Uterus (tissue), 2 donors: ENCODE results near the gene UNC119.

Source experiments
- POLR2A ChIP-seq, 2 donors: fragments of 450-650 bp; IDR thresholded peaks; one replicate each; pipeline ENCODE4 v1.6.1; 2016; ENCODE audit warnings: antibody characterized with exemption in 2 of 2, mild to moderate bottlenecking in 1 of 2, moderate library complexity in 1 of 2
- TF ChIP-seq, protein P1 (sequence below), 4 experiments: fragments of 200-600 bp in 2 of 4; fragments of 450-650 bp in 2 of 4; sonication (generic) in 2 of 4; IDR thresholded peaks; one replicate each; pipeline ENCODE4 v1.5.1; 2016 to 2019; ENCODE audit warnings: antibody characterized with exemption in 4 of 4, mild to moderate bottlenecking in 2 of 4, moderate library complexity in 1 of 4

DNA sequence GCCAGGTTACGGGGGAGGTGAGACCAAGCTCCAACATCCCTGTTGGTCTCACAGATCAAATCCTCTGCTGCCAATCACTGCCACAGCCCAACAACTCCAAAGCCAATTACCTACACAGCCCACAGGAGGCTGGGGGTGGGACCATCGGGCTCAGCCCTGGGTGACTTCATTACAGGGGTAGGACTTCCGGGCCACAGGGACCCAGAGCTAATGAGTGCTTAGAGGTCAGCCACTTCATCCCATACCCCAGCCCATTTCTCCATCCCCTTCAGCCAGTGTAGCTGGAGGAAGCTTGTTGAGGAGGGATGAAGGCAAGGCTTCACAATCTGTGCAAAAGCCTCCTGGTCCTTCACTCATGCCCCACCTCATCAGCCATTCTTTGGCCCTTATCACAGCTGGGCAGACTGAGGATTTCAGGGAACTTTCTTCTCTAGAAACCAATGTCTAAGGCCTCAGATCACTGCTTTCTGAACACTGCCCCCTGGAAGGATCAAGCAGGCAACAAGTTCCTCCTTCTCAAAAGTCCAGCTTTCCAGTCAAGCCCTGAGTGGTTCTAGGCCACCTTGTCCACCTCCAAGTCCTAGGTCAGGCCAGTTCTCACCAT, 40.5 kb downstream of the UNC119 start:
- TF ChIP-seq, protein P1, sequence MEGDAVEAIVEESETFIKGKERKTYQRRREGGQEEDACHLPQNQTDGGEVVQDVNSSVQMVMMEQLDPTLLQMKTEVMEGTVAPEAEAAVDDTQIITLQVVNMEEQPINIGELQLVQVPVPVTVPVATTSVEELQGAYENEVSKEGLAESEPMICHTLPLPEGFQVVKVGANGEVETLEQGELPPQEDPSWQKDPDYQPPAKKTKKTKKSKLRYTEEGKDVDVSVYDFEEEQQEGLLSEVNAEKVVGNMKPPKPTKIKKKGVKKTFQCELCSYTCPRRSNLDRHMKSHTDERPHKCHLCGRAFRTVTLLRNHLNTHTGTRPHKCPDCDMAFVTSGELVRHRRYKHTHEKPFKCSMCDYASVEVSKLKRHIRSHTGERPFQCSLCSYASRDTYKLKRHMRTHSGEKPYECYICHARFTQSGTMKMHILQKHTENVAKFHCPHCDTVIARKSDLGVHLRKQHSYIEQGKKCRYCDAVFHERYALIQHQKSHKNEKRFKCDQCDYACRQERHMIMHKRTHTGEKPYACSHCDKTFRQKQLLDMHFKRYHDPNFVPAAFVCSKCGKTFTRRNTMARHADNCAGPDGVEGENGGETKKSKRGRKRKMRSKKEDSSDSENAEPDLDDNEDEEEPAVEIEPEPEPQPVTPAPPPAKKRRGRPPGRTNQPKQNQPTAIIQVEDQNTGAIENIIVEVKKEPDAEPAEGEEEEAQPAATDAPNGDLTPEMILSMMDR (IDR thresholded peaks at IDR 0.05) = no peak
- TF ChIP-seq POLR2A (IDR thresholded peaks at IDR 0.05) = no peak
